Measurements from ENCODE around the gene MAP4K4.
"Not testable (repeated sequence)": the region's sequence is repeated elsewhere in the genome, so short reads cannot be mapped to it uniquely, and the experiment has no call there.

The MAP4K4 gene

GRCh38 chr2:101771227-101771902 lies 73.9 kb downstream of the MAP4K4 start:
- no peak for DNase-seq

GRCh38 chr2:101771910-101772321 lies 74.4 kb downstream of the MAP4K4 start:
- DNase-seq, result no peak

GRCh38 chr2:101773137-101773536 lies 75.6 kb downstream of the MAP4K4 start:
- DNase-seq, result no peak

- not testable (repeated sequence) for DNase-seq
Measured at GRCh38 chr2:101773961-101774360, 76.5 kb downstream of the MAP4K4 start.

GRCh38 chr2:101775092-101775491 lies 77.6 kb downstream of the MAP4K4 start:
- peak; percentile 17 for DNase-seq

- DNase-seq, result no peak
Measured at GRCh38 chr2:101775636-101776035, 78.1 kb downstream of the MAP4K4 start.

GRCh38 chr2:101776172-101777043 lies 78.9 kb downstream of the MAP4K4 start:
- DNase-seq, result no peak

GRCh38 chr2:101777337-101777736 lies 79.8 kb downstream of the MAP4K4 start:
- DNase-seq, result no peak

- DNase-seq, result peak; percentile 31
Measured at GRCh38 chr2:101778102-101778501, 80.6 kb downstream of the MAP4K4 start.

GRCh38 chr2:101779190-101779589 lies 81.7 kb downstream of the MAP4K4 start:
- DNase-seq, result no peak

- no peak for DNase-seq
Measured at GRCh38 chr2:101779656-101780055, 82.1 kb downstream of the MAP4K4 start.

GRCh38 chr2:101781326-101781725 lies 83.8 kb downstream of the MAP4K4 start:
- DNase-seq, result no peak

GRCh38 chr2:101781791-101782426 lies 84.4 kb downstream of the MAP4K4 start:
- no peak for DNase-seq

GRCh38 chr2:101782427-101782792 lies 84.9 kb downstream of the MAP4K4 start:
- DNase-seq, result no peak

- peak; percentile 18 for DNase-seq
Measured at GRCh38 chr2:101787097-101787496, 89.6 kb downstream of the MAP4K4 start.

GRCh38 chr2:101788565-101788964 lies 91.1 kb downstream of the MAP4K4 start:
- no peak for DNase-seq

- no peak for DNase-seq
Measured at GRCh38 chr2:101788995-101789970, 91.8 kb downstream of the MAP4K4 start.

- DNase-seq, result no peak
Measured at GRCh38 chr2:101790416-101790815, 92.9 kb downstream of the MAP4K4 start.

GRCh38 chr2:101790857-101791256 lies 93.3 kb downstream of the MAP4K4 start:
- no peak for DNase-seq

GRCh38 chr2:101792208-101792607 lies 94.7 kb downstream of the MAP4K4 start:
- DNase-seq, result no peak

GRCh38 chr2:101793277-101793969 lies 95.9 kb downstream of the MAP4K4 start:
- no peak for DNase-seq

GRCh38 chr2:101794141-101794540 lies 96.6 kb downstream of the MAP4K4 start:
- DNase-seq, result no peak

Data from NCI-H226 (cell line).